ENCODE measurements around the gene IZUMO4.
"Not testable (repeated sequence)": the region's sequence is repeated elsewhere in the genome, so short reads cannot be mapped to it uniquely, and the experiment has no call there.

The IZUMO4 gene

DNA sequence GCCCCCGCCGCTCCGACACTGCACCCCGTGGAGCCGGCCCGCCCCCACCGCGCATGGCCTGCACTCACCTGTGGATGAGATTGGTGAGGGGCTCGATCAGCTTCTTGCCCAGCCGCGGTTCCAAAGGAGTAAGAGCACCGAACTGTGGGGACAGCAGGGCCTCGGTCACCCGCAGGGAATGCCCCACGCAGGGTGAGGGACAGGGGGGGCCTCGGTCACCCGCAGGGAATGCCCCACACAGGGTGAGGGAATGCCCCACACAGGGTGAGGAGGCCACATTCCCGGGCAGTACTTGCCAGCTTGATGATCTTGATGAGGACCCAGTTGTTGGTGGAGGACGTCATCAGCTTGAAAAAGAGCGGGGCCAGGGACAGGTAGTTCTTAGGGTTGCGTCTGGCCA, 32.3 kb downstream of the IZUMO4 start:
- no peak for DNase-seq

DNA sequence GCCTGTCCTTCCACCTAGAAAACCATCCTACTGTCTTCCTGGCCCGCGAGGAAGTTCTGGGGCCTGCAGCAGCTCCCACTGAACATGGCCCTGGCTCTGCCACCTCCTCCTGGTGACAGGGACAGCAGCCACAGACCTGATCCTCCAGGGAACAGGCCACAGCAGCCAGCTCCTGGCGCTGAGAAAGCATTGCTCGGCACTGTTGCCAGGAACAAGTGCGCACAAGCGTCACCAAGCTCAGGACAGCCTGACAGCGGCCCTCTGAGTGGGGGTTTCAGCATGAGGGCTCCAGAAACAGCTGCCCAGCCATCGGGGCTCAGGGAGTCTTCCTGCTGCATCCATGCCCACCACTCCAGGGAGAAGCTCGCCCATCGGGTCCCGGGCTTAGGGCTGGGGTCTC, 32.8 kb downstream of the IZUMO4 start:
- no peak for DNase-seq

DNA sequence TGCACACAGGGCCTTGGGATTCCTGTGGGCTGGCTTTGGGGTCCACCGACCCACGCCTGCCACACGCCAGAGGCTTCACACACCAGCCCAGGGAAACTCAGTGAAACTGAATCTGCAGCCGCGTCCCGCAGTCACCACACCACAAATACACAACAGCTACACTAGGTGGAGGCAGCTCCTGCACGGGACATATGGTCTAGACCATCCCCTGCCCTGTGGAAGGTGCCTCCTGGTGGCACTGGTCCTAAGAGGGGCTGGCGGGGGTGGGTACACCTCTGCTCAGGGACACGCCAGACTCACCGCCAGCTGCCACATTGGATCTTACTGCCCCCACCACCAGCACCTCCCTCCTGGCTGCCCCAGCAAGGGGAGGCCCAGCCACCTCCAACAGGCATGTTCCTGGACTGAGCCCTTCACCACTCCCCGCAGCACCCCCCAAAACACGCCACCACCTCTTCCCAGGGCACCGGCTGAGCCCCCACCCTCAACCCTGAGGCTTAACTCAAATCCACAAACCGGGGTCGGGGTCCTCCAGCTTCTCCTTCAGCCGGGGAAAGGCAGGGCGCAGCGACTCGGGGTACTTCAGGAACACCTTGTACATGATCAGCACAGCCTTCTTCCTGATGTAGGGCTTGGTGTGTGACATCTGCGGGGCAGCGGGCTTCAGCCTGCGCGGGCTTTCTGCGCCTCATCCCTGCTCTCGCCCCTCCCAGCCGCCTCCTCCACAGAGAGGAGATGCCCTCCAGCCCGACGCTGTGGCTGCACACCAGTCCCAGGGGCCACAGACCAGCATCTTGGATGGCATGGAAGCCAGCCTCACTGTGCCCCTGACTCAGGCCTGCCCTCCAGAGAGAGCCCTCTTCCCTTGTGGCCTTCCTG, 33.4 kb downstream of the IZUMO4 start:
- DNase-seq, result no peak

DNA sequence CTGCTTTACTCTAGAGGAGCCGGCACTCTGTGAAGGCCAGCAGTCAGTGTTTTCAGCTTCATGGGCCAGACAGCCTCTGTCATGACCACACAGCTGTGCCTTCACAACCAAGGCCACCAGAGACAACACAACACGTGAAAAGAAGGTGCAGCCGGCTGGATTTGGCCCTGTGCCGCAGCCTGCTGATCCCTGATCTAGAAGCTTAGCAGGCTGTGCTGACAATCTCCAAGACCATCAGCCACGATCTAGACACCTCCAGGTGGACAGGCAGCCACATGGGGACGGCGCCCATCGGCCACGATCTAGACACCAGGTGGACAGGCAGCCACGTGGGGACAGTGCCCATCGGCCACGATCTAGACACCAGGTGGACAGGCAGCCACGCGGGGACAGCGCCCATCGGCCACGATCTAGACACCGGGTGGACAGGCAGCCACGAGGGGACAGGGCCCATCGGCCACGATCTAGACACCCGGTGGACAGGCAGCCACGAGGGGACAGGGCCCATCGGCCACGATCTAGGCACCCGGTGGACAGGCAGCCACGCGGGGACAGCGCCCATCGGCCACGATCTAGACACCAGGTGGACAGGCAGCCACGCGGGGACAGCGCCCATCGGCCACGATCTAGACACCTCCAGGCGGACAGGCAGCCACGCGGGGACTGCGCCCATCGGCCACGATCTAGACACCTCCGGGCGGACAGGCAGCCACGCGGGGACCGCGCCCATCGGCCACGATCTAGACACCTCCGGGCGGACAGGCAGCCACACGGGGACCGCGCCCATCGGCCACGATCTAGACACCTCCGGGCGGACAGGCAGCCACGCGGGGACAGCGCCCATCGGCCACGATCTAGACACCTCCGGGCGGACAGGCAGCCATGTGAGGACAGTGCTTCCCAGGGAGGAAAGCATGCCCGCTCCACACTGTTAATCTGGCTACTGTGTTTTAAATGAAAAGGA, 34.6 kb downstream of the IZUMO4 start:
- not testable (repeated sequence) for DNase-seq

DNA sequence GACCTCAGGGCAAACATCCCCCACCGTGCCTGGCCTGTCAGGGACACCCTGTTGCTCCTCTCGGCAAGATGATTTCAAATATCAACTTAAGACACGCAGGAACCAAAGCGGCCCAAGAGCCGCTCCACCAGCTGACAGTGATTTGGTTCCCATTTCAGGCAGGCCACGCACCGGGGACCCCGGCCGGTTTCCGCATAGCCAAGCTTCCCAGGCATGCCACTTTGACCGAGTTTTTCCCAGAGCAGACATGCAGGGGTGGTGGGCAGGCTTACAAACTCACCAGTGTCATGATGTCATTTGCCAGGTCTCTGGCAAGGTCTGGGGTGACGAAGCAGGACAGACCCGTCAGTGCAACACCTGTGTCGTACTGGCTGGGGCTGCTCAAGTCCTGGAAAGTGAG, 35.5 kb downstream of the IZUMO4 start:
- DNase-seq, result no peak

DNA sequence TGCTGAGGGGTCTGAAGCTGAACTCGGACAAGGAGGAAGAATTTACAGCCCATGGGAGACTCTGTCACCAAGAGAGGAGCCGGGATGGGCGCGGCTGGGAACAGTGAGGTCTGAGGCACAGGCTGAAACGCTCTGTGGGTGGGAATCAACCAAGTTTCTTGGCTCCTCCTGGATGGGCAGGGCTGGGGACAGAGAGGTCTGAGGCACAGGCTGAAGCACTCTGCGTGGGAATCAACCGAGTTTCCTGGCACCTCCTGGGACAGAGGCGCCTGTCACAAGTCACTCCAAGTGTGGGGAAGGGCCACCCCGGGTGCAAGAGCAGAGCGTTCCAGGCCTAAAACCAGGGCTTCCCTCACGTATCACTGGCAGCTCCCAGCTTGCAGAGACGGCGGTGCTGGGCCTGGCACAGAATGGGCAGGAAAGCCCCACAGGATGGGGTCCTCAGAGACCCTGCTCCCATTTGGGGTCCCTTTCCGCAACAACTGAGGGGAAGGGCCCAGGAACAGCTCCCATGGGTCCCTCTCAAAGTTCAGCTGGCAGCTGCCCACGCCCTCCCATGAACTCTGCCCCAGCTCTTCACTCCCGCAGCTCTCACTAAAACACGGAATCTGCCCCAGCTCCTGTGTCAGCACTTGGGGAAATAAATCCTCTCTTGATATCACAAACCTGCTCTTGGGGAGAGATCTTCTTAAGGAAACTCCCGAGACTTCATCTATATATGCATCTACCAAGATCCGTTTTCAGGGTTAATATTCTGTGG, 36.2 kb downstream of the IZUMO4 start:
- no peak for DNase-seq

DNA sequence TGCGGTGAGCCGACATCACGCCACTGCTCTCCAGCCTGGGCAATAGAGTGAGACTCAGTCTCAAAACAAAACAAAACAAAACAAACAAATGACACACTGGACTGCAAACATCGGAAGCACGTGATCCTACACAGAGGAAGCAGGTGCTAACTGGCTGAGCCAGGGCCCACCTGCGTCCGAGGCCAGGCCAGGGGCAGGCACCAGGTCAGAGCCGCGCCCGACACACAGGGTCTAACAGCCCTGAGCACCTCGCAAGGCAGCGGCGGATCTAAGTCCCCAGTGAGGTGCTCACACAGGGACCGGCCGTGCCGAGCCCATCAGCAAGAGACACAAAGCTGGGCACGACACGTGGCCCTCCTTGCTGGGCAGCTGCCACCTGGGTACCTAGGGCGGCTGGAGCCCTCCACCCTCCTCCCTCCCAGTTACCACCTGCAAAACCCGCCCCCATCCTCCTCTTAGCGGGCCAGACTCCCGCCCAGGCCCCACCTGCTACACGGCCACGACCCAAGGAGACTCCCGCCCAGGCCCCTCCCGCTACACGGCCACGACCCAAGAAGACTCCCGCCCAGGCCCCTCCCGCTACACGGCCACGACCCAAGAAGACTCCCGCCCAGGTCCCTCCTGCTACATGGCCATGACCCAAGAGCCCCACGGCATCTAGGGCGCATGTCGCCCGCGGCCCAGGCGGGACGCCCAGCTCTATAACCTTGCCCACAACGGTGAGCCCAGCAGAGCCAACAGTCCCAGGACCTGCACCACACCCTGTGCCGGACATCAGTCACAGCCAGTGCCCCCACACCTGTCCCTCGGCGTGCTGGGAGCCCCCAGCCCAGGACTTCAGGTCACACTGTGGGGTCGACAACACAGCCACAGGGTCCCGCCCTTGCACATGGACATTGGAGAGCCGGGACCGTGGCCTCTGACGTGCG, 39.0 kb downstream of the IZUMO4 start:
- no peak for DNase-seq

DNA sequence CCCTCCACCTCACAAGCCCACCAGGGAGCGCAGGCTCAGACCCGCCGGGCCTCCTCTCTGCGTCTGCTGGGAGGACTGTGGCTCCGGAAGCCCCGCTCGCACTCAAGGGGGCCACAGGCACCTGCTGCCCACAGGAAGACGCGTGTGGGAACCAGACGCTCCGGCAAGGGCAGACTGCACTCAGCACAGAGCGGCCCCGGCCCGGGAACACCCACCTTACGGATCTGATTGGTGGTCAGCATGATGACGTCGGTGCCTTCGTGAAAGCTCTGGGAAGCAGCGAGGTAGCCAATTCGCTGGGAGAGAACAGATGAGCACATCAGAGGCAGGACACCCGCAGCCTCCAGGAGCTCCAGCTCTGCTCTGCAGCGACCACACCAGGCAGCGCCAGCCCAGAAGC, 40.1 kb downstream of the IZUMO4 start:
- no peak for DNase-seq

DNA sequence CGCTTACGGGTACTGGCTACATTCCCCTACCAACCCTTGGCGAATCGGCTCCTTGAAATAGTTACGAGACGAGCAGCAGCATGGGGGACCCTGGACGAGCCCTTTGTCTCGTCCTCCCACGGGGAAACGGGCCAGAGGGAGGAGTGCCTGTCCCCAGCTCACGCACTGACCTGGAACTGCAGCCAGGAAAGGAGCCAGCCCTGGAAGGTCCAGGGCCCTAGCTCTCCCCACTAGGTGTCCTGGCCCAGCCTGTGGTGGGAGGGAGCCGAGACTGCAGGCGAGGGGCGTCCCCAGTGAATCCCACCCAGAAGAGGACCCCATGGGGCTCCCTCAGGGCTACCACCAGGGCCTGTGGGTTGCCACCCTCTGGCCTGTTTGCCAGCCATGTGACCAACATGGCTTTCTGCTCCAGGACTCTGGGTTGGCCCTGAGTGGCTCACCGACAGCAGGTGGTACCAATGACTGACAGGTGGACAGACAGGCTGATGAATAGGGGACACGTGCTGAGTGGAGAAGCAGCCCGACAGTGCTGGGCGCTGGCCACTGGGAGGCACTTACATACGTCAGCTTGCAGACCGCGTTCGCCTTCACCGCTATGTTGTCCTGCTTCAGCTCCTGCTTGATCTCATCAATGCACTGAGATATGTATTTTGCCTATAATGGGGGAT, 41.5 kb downstream of the IZUMO4 start:
- DNase-seq, result no peak

DNA sequence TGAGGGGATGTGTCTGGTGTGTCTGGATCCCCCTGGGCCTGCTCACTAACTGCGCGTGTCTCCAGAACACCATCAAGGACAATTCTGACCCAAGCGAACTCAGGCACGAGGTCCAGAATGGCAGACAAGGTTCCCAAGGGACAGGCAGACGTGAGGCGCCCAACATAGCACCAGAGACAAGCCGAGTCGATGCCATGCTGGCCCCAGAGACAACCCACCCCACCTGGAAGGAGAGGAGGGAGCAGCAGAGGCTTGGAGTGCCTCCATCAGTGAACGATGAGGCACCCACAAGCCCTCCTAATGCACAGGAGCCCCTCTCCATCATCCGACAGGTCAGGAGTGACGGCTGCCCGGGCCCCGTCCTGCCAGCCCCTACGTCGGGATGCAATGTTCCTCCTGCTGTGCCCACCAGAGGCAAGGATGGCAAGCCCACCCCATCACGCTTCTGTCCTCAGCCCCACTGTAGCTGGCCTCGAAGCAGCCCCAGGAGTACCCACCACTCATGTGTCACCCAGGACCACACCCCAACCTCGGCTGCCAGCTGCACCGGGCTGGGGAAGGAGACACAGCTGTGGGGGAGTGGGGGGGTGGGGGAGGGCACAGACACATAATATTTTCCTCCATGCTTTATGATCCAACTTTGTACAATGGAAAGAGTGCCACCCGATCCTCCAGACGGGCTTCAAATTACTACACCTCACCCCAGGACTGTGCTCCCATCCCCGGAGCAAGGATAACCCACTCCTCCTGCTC, 42.8 kb downstream of the IZUMO4 start:
- DNase-seq, result no peak

DNA sequence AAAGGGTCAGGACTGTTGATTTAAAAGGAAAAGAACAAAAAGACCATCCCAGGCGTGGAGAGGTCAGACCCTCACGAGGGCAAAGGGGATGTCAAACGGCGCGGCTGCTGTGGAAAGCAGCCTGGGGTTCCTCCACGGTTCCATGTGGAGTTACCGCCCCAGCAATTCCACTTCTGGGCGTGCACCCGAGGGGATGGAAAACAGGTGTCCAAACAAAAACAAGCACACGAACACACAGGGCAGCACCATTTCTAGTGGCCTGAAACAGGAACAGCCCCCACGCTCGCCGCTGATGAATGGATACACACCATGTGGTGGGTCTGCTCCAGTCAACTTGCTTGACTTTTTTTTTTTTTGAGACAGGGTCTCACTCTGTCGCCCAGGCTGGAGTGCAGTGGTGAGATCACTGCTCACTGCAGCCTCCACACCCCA, 43.4 kb downstream of the IZUMO4 start:
- no peak for DNase-seq

DNA sequence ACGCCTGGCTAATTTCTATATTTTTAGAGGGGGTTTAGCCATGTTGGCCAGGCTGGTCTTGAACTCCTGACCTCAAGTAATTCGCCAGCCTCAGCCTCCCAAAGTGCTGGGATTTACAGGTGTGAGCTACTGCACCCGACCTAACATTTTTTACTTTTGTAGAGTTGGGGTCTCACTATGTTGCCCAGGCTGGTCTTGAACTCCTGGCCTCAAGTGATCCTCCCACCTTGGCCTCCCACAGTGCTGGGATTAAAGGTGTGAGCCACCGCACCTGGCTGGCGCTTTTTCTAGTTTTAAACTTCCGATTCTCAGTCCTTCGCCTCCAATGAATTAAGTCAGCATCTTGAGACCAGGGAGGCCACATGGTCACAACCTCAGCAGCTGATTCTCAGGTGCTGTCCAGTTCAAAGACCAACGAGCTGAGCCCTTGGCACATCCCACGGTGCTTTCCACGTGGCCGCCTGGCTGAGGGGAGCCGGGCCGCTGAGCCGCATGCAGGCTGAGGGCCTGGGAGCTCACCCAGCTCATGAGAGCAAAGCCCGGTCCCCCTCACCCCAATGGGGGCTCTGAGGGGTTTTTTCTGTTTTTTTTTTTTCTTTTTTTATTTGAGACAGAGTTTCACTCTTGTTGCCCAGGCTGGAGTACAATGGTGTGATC, 45.6 kb downstream of the IZUMO4 start:
- no peak for DNase-seq

DNA sequence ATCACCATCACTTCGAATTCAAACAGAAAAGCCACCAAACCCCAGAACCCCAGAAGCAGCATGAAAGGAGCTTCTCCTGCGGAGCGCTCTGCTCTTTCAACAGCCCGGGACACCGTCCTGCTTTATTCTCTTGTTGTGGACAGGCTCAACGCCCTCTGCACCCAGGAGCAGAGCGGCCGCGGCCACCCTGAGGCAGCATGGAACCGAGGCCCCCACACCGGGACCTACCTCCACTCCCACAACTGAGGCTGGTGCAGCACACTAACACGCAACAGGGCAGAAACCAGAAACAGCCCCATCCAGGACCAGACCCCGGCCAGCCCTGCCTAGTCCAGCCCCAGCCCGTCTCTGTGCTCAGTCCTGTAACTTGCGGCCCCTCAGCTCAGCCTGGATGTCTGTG, 47.5 kb downstream of the IZUMO4 start:
- no peak for DNase-seq

DNA sequence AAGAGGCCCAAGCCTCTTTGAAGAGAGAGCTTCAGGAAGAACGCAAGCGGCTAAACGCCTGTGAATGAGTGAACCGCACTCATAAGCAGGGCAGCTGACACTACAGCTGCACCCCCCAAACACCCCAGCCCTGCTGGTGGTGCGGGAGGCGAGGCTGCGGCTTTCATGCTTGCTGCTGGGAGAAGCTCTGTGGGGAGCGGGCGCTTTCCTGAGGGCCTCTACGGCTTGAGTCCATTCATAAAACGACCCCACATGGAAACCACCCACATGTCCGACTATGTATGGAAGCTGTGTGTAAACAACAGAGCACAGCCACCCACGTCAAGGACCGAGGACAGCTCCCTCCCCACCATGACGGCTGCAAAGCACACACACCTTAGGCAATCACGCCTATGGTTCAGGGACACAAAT, 49.1 kb downstream of the IZUMO4 start:
- no peak for DNase-seq

DNA sequence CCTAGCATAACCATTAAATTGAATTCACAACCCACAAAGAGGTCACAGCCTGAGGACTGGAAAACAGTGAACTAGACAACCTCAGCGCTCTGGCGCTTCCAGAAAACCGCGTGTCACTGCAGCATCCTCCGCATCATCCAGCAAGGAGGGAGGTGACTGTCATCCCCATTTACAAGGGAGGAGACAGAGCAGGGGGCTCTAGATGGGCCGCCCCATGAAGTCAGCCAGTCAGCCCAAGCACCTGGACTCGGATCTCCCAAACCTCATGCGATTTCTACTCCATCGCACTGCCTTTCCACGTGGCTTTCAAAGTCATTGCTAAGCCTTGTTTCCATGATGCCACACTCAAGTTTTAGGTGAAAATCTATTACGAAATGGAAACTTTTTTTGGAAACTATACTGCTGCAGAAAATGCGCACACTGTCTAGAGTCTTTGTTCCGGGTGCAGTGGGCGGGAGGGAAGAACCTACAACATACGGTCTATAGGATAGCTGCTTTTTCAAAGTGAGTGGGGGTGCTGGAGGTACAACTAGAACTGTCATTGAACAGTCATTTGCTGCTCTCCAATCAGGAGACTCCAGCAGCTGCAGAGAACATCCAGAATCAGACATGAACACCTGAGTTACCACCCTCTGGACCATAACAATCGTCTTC, 51.9 kb downstream of the IZUMO4 start:
- DNase-seq, result no peak
